Limb (tissue), 2 donors: ENCODE results near the gene YOD1.

Experiments used
- DNase-seq, 2 donors: peaks; one replicate each; pipeline ENCODE4 v3.0.0-alpha.2; 2016; ENCODE audit errors: extremely low spot score in 2 of 2

Gene YOD1

GRCh38 chr1:207013321-207014085 lies 37.5 kb downstream of the YOD1 start:
- no peak for DNase-seq

- DNase-seq = no peak
Observed at GRCh38 chr1:207010726-207011125, 40.3 kb downstream of the YOD1 start.

GRCh38 chr1:207009945-207010344 lies 41.1 kb downstream of the YOD1 start:
- no peak for DNase-seq

GRCh38 chr1:207009182-207009850 lies 41.7 kb downstream of the YOD1 start:
- DNase-seq = no peak

GRCh38 chr1:207007352-207008033 lies 43.5 kb downstream of the YOD1 start:
- DNase-seq = no peak

- DNase-seq = no peak
Observed at GRCh38 chr1:207006914-207007313, 44.1 kb downstream of the YOD1 start.

GRCh38 chr1:207006083-207006482 lies 44.9 kb downstream of the YOD1 start:
- DNase-seq = no peak

GRCh38 chr1:207004931-207005830 lies 45.8 kb downstream of the YOD1 start:
- DNase-seq = no peak

- DNase-seq = no peak
Observed at GRCh38 chr1:207003210-207003609, 47.8 kb downstream of the YOD1 start.

GRCh38 chr1:207002724-207003146 lies 48.3 kb downstream of the YOD1 start:
- DNase-seq = no peak

GRCh38 chr1:207001492-207002245 lies 49.3 kb downstream of the YOD1 start:
- DNase-seq = no peak

GRCh38 chr1:207000651-207001291 lies 50.2 kb downstream of the YOD1 start:
- no peak for DNase-seq

GRCh38 chr1:206998816-206999215 lies 52.2 kb downstream of the YOD1 start:
- DNase-seq = no peak
